ENCODE data around the gene PLPP3. TPM values are rescaled to one million over a fixed set of nuclear protein-coding genes. Genes with fewer than 3 reads are reported as not detected.
A peak's percentile ranks its signal among the peaks of the same experiment; 100 is the strongest.

The PLPP3 gene
- total RNA-seq, 1 experiment from 2014 or later, result 26.7 TPM

- no peaks in the 10 kb centered on the region for H3K23me2 ChIP-seq (ENCODE audit: insufficient read length, low read depth, low read length, poor library complexity, severe bottlenecking)
- no peak overlapping the region for H2AK5ac ChIP-seq (ENCODE audit: insufficient read length, low read length)
- no peak for DNase-seq
- no peaks in the 10 kb centered on the region for H3K9me3 Mint-ChIP-seq
- no peak overlapping the region for H3K9ac ChIP-seq (ENCODE audit: extremely low read depth, insufficient read length, low read length)
- H3K4me1 ChIP-seq (ENCODE audit: insufficient read depth, low read length), result peaks cover 3% of the 10 kb centered on the region; the same call in 1 of the 2 replicates
- H3K4me2 ChIP-seq (ENCODE audit: insufficient read depth, insufficient read length, low read length), result no peak overlapping the region
- no peak overlapping the region for H3K18ac ChIP-seq (ENCODE audit: insufficient read length, low read depth, low read length)
- H2BK20ac ChIP-seq (ENCODE audit: low read depth, low read length, poor library complexity, severe bottlenecking), result no peak overlapping the region
- no peak overlapping the region for H4K8ac ChIP-seq (replicated peaks; ENCODE audit: insufficient read length, low read depth, low read length)
- H3K9me3 ChIP-seq (ENCODE audit: control insufficient read depth, low read depth, low read length), result no peaks in the 10 kb centered on the region
- peaks cover 43 to 44% of the 10 kb centered on the region in 2 experiments for H3K4me1 Mint-ChIP-seq
- H2BK12ac ChIP-seq (ENCODE audit: insufficient read length, low read depth, low read length), result no peak overlapping the region
- no peaks in the 10 kb centered on the region for H3K27me3 ChIP-seq (ENCODE audit: insufficient read depth, low read length)
- no peak overlapping the region for H2BK15ac ChIP-seq (ENCODE audit: low read depth, low read length)
- H3K36me3 Mint-ChIP-seq (ENCODE audit: insufficient read depth in 1 of 3, low read depth in 3 of 3), result peaks cover 21 to 57% (median 38%) of the 10 kb centered on the region in 3 experiments; a peak in 6 of 7 replicates
- H3K14ac ChIP-seq (ENCODE audit: insufficient read depth, low read length), result no peak overlapping the region
- peak overlapping the region in 1 of 3 experiments; percentile 49; a peak in 1 of 7 replicates for H3K27ac Mint-ChIP-seq
- no peaks in the 10 kb centered on the region for H4K20me1 ChIP-seq (ENCODE audit: control insufficient read depth, insufficient read depth, insufficient read length)
- H2AFZ ChIP-seq (ENCODE audit: low read length), result no peak overlapping the region
- no peak overlapping the region for H3T11ph ChIP-seq (ENCODE audit: low read length)
- no peak overlapping the region for H3K4me3 Mint-ChIP-seq
- no peak for TF ChIP-seq CTCF (conservative IDR thresholded peaks at IDR 0.05)
- H3K23ac ChIP-seq (ENCODE audit: insufficient read length, low read depth, low read length), result no peak overlapping the region
- H4K5ac ChIP-seq (ENCODE audit: insufficient read length, low read depth, low read length), result no peak overlapping the region
- no peak overlapping the region for H2BK120ac ChIP-seq (ENCODE audit: low read depth, low read length, poor library complexity, severe bottlenecking)
- WGBS (ENCODE audit: extremely low coverage, insufficient read length, low lambda C conversion rate), result no CpG with 5 or more reads among the region's 10 CpGs
- H3K27me3 Mint-ChIP-seq (ENCODE audit: low read depth), result no peaks in the 10 kb centered on the region; the same call in 1 of the 2 replicates
- no peak overlapping the region for H4K91ac ChIP-seq (ENCODE audit: insufficient read length, low read depth, low read length)
- no peaks in the 10 kb centered on the region for H3K79me1 ChIP-seq (ENCODE audit: insufficient read depth, low read depth, low read length, poor library complexity, severe bottlenecking)
- H3K27ac ChIP-seq (ENCODE audit: insufficient read length, low read depth, low read length), result no peak overlapping the region
- H3K4ac ChIP-seq (ENCODE audit: low read depth, low read length), result no peak overlapping the region
- no peak overlapping the region for H2BK5ac ChIP-seq (ENCODE audit: insufficient read length, low read length)
- no peaks in the 10 kb centered on the region for H3K79me2 ChIP-seq (ENCODE audit: insufficient read depth, low read length)
- H3K56ac ChIP-seq (ENCODE audit: insufficient read length, low read depth, low read length), result no peak overlapping the region
These were observed 83.8 kb downstream of the PLPP3 start for GRCh38 chr1:56495538-56495937.

Measured in H9 (cell line).